GM23338 (cell line): ENCODE results near the gene DNAH8. TPM values are rescaled to one million over a fixed set of nuclear protein-coding genes. Genes with fewer than 3 reads are reported as not detected.

Experiments used
- ATAC-seq: fragments of 200-7000 bp; cut with Tn5 transposase; 3 replicates; pipeline ENCODE4 v1.9.1; 2020
- DNase-seq: peaks from one replicate; pipeline ENCODE4 v3.0.0-alpha.2; 2015; ENCODE audit warnings: low spot score
- H2AFZ ChIP-seq: fragments of 200-600 bp; sonication (generic); 2 replicates; pipeline ENCODE4 v1.8.0; 2016; ENCODE audit warnings: antibody characterized with exemption, mild to moderate bottlenecking, moderate library complexity
- H3F3A ChIP-seq: fragments of 200-600 bp; sonication (generic); replicated peaks from 2 replicates; pipeline ENCODE4 v1.8.0; 2017; ENCODE audit warnings: antibody characterized with exemption, mixed run types, low read depth
- H3K27ac ChIP-seq: fragments of 200-600 bp; sonication (generic); 2 replicates; pipeline ENCODE4 v1.6.1; 2016; ENCODE audit warnings: low read depth
- H3K27me3 ChIP-seq: fragments of 200-600 bp; sonication (generic); 2 replicates; pipeline ENCODE4 v1.8.0; 2016; ENCODE audit warnings: mild to moderate bottlenecking, mixed run types, moderate library complexity; ENCODE audit not compliant: insufficient read depth
- H3K36me3 ChIP-seq: fragments of 200-600 bp; sonication (generic); 2 replicates; pipeline ENCODE4 v1.8.0; 2016; ENCODE audit warnings: mild to moderate bottlenecking; ENCODE audit not compliant: insufficient read depth
- H3K4me1 ChIP-seq: fragments of 200-600 bp; sonication (generic); 2 replicates; pipeline ENCODE4 v1.8.0; 2016; ENCODE audit warnings: mild to moderate bottlenecking, moderate library complexity; ENCODE audit not compliant: insufficient read depth
- H3K4me2 ChIP-seq: fragments of 200-600 bp; sonication (generic); 2 replicates; pipeline ENCODE4 v1.7.1; 2017; ENCODE audit warnings: mixed run types
- H3K4me3 ChIP-seq: fragments of 200-600 bp; sonication (generic); 2 replicates; pipeline ENCODE4 v1.6.1; 2016; ENCODE audit warnings: mixed run types
- H3K79me2 ChIP-seq: fragments of 200-600 bp; sonication (generic); replicated peaks from 2 replicates; pipeline ENCODE4 v1.8.0; 2017; ENCODE audit warnings: mild to moderate bottlenecking; ENCODE audit not compliant: insufficient read depth
- H3K9me2 ChIP-seq: fragments of 200-600 bp; sonication (generic); 2 replicates; pipeline ENCODE4 v1.8.0; 2017; ENCODE audit not compliant: insufficient read depth
- H4K20me1 ChIP-seq: fragments of 200-600 bp; sonication (generic); replicated peaks from 2 replicates; pipeline ENCODE4 v1.8.0; 2017; ENCODE audit warnings: mild to moderate bottlenecking; ENCODE audit not compliant: insufficient read depth
- H3K27ac Mint-ChIP-seq: 2 replicates; pipeline ENCODE4 v1.8.0; 2020; ENCODE audit warnings: inconsistent platforms, mild to moderate bottlenecking, moderate library complexity, mixed read lengths
- H3K27me3 Mint-ChIP-seq: 3 replicates; pipeline ENCODE4 v1.8.0; 2022; ENCODE audit warnings: low read depth, mild to moderate bottlenecking, moderate library complexity, mixed read lengths, inconsistent platforms; ENCODE audit not compliant: insufficient read depth, poor library complexity
- H3K36me3 Mint-ChIP-seq: 3 replicates; pipeline ENCODE4 v1.8.0; 2021; ENCODE audit warnings: low read depth, mild to moderate bottlenecking, inconsistent platforms, moderate library complexity, mixed read lengths
- H3K4me1 Mint-ChIP-seq: 3 replicates; pipeline ENCODE4 v1.8.0; 2020; ENCODE audit warnings: mild to moderate bottlenecking, inconsistent platforms, mixed read lengths
- H3K4me3 Mint-ChIP-seq: 3 replicates; pipeline ENCODE4 v1.8.0; 2021; ENCODE audit warnings: moderate library complexity, mild to moderate bottlenecking, inconsistent platforms, mixed read lengths
- H3K9me3 Mint-ChIP-seq: 3 replicates; pipeline ENCODE4 v1.8.0; 2020; ENCODE audit warnings: moderate library complexity, mild to moderate bottlenecking, inconsistent platforms, mixed read lengths
- CREB1 ChIP-seq: fragments of 250-450 bp; sonication (Bioruptor Pico); IDR thresholded peaks from 2 replicates; pipeline ENCODE4 v1.5.0; 2020; ENCODE audit warnings: low read depth, mild to moderate bottlenecking, moderate library complexity
- CTCF ChIP-seq, 2 experiments: fragments of 200-600 bp in 1 of 2; sonication (generic) in 1 of 2; conservative IDR thresholded peaks; 2 replicates each; pipeline versions ENCODE4 v1.5.1 to v1.6.1; 2016 to 2017; ENCODE audit warnings: antibody characterized with exemption in 2 of 2, low read depth in 2 of 2, mild to moderate bottlenecking in 2 of 2, moderate library complexity in 1 of 2
- ETS1 ChIP-seq: IDR thresholded peaks from 2 replicates; pipeline ENCODE4 v1.6.1; 2016; ENCODE audit warnings: antibody characterized with exemption
- EZH2 ChIP-seq: fragments of 200-600 bp; sonication (generic); IDR thresholded peaks from one replicate; pipeline ENCODE4 v1.8.0; 2017; ENCODE audit warnings: antibody characterized with exemption, mild to moderate bottlenecking, low read depth; ENCODE audit not compliant: unreplicated experiment
- EZH2phosphoT487 ChIP-seq: fragments of 200-600 bp; sonication (generic); IDR thresholded peaks from one replicate; pipeline ENCODE4 v1.8.1; 2018; ENCODE audit warnings: antibody characterized with exemption; ENCODE audit not compliant: unreplicated experiment
- JUNB ChIP-seq: IDR thresholded peaks from one replicate; pipeline ENCODE4 v1.6.1; 2016; ENCODE audit warnings: antibody characterized with exemption; ENCODE audit not compliant: unreplicated experiment
- NANOG ChIP-seq: IDR thresholded peaks from 2 replicates; pipeline ENCODE4 v1.6.1; 2016; ENCODE audit warnings: antibody characterized with exemption, borderline replicate concordance
- POLR2AphosphoS5 ChIP-seq: IDR thresholded peaks from 2 replicates; pipeline ENCODE4 v1.6.1; 2016; ENCODE audit warnings: antibody characterized with exemption, low read depth
- REST ChIP-seq: IDR thresholded peaks from one replicate; pipeline ENCODE4 v1.6.1; 2018; ENCODE audit warnings: antibody characterized with exemption; ENCODE audit not compliant: unreplicated experiment
- STAT1 ChIP-seq: IDR thresholded peaks from one replicate; pipeline ENCODE4 v1.6.1; 2016; ENCODE audit warnings: antibody characterized with exemption; ENCODE audit not compliant: unreplicated experiment
- ZNF114 ChIP-seq: fragments of 250-450 bp; sonication (Bioruptor Pico); IDR thresholded peaks from 2 replicates; pipeline ENCODE4 v1.5.0; 2020; ENCODE audit warnings: mild to moderate bottlenecking, moderate library complexity
- ZNF331 ChIP-seq: fragments of 250-450 bp; sonication (Bioruptor Pico); IDR thresholded peaks from 2 replicates; pipeline ENCODE4 v1.5.0; 2020; ENCODE audit warnings: low read depth, mild to moderate bottlenecking, moderate library complexity
- ZNF462 ChIP-seq: fragments of 250-450 bp; sonication (Bioruptor Pico); IDR thresholded peaks from 2 replicates; pipeline ENCODE4 v1.5.0; 2020; ENCODE audit warnings: mild to moderate bottlenecking, moderate library complexity
- polyA plus RNA-seq: library from polyadenylated mRNA; unstranded; fragments of >200 nt; fragmentation: Nextera tagmentation; extraction: Ambion mirVana; gene quantifications from 2 replicates; pipeline ENCODE4 v1.2.1, GENCODE V29; 2016
- total RNA-seq: library from RNA; depleted of rRNA; stranded (reverse); fragments of >200 nt; shearing (Covaris generic); gene quantifications from 2 replicates; pipeline ENCODE4 v1.2.3, GENCODE V29; 2014

Gene DNAH8
- total and polyA plus RNA-seq, 2 experiments from 2014 or later, result 0.02 TPM; not detected in 1

GRCh38 chr6:39057251-39058155 lies 342.4 kb downstream of the DNAH8 start:
- peaks cover 11% of the 10 kb centered on the region for H3K27me3 Mint-ChIP-seq
- H3K27me3 ChIP-seq, result no peaks in the 10 kb centered on the region

More at GRCh38 chr6:39057251-39058155, 342.4 kb downstream of the DNAH8 start:
- Histone ChIP-seq H3K9me2 (no peaks in the 10 kb centered on the region), H2AFZ (no peak overlapping the region), H3K27ac (no peak overlapping the region), H3F3A (no peaks in the 10 kb centered on the region), H3K36me3 (no peaks in the 10 kb centered on the region), H3K4me1 (peaks cover 9% of the 10 kb centered on the region; the same call in 1 of the 2 replicates), H3K4me3 (no peak overlapping the region), H4K20me1 (no peaks in the 10 kb centered on the region; the same call in 1 of the 2 replicates), H3K79me2 (no peaks in the 10 kb centered on the region), H3K4me2 (no peak overlapping the region)
- DNase-seq (no peak), ATAC-seq (no peak)
- peaks cover 3% of the 10 kb centered on the region; the same call in 2 of the 3 replicates for H3K36me3 Mint-ChIP-seq
- no peaks in the 10 kb centered on the region for H3K9me3 Mint-ChIP-seq
- no peak for TF ChIP-seq REST
- no peak for TF ChIP-seq CREB1 (CRISPR knock-in tag)
- no peak for TF ChIP-seq ZNF114 (CRISPR knock-in tag)
- TF ChIP-seq POLR2AphosphoS5, result no peak
- TF ChIP-seq EZH2phosphoT487, result no peak
- no peak for TF ChIP-seq ETS1
- no peak for TF ChIP-seq NANOG
- no peak for TF ChIP-seq CTCF (conservative IDR thresholded peaks at IDR 0.05; ENCODE audit: low read depth in 2 of 2)
- TF ChIP-seq EZH2, result no peak
- no peak for TF ChIP-seq STAT1
- TF ChIP-seq ZNF331, result no peak
- no peak for TF ChIP-seq JUNB
- TF ChIP-seq ZNF462, result no peak
- no peak overlapping the region for H3K4me3 Mint-ChIP-seq
- H3K4me1 Mint-ChIP-seq, result peaks cover 13% of the 10 kb centered on the region
- no peak overlapping the region for H3K27ac Mint-ChIP-seq
